ENCODE results near the gene ACTL7B.
"Not testable (repeated sequence)": the region's sequence is repeated elsewhere in the genome, so short reads cannot be mapped to it uniquely, and the experiment has no call there.

ACTL7B gene

GRCh38 chr9:108855888-108856287 lies at the start of gene ACTL7B:
ACTL7B (minus strand) TSS chr9:108855986; CDS start chr9:108855930, 56 bp downstream.
- DNase-seq = no peak
- TF ChIP-seq POLR2A (IDR thresholded peaks at IDR 0.05; ENCODE audit: low read length) = no peak
- TF ChIP-seq GATA1 (IDR thresholded peaks at IDR 0.05; ENCODE audit: low read depth, low read length) = no peak

- DNase-seq = no peak
- no peak for TF ChIP-seq POLR2A (IDR thresholded peaks at IDR 0.05; ENCODE audit: low read length)
- no peak for TF ChIP-seq GATA1 (IDR thresholded peaks at IDR 0.05; ENCODE audit: low read depth, low read length)
Observed at GRCh38 chr9:108905494-108905893, 49.7 kb upstream of the ACTL7B start.

GRCh38 chr9:108904161-108904560 lies 48.4 kb upstream of the ACTL7B start:
- no peak for DNase-seq
- no peak for TF ChIP-seq GATA1 (IDR thresholded peaks at IDR 0.05; ENCODE audit: low read depth, low read length)
- TF ChIP-seq POLR2A (IDR thresholded peaks at IDR 0.05; ENCODE audit: low read length) = no peak

- DNase-seq = peak in 1 of 2 experiments; percentile 3
- TF ChIP-seq POLR2A (IDR thresholded peaks at IDR 0.05; ENCODE audit: low read length) = no peak
- TF ChIP-seq GATA1 (IDR thresholded peaks at IDR 0.05; ENCODE audit: low read depth, low read length) = no peak
Observed at GRCh38 chr9:108903420-108904103, 47.8 kb upstream of the ACTL7B start.

DNA sequence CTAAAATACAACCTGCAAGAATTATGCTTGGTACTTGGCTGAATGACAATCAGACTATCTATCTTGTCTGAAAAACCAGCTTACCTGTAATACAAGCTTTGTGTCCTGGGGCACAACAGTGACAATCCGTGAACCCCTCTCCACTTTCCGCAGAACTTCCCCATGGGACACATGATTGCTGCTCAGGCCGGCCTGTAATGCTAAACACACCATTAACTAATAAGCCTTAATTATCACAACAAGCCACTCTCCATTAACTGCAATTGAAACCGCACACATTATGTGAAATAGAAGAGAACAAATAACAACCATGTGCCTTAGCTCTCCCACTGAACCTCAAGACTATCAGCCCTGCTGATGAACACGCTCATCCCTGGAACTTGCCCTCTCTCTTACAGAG lies 44.4 kb upstream of the ACTL7B start:
- no peak for DNase-seq
- TF ChIP-seq GATA1 (IDR thresholded peaks at IDR 0.05; ENCODE audit: low read depth, low read length) (no peak), POLR2A (IDR thresholded peaks at IDR 0.05; ENCODE audit: low read length) (no peak)

GRCh38 chr9:108899023-108899695 lies 43.4 kb upstream of the ACTL7B start:
- not testable (repeated sequence) for DNase-seq

- TF ChIP-seq POLR2A (IDR thresholded peaks at IDR 0.05; ENCODE audit: low read length) (no peak), GATA1 (IDR thresholded peaks at IDR 0.05; ENCODE audit: low read depth, low read length) (no peak)
Observed at GRCh38 chr9:108897324-108898096, 41.7 kb upstream of the ACTL7B start.

GRCh38 chr9:108894225-108894997 lies 38.6 kb upstream of the ACTL7B start:
- no peak for DNase-seq
- TF ChIP-seq POLR2A (IDR thresholded peaks at IDR 0.05; ENCODE audit: low read length) (no peak), GATA1 (IDR thresholded peaks at IDR 0.05; ENCODE audit: low read depth, low read length) (no peak)

More at GRCh38 chr9:108897324-108898096, 41.7 kb upstream of the ACTL7B start:
- DNase-seq = no peak

GRCh38 chr9:108889649-108890067 lies 33.9 kb upstream of the ACTL7B start:
- peak; percentile 42 to 64 for DNase-seq
- TF ChIP-seq POLR2A (IDR thresholded peaks at IDR 0.05; ENCODE audit: low read length) (no peak), GATA1 (IDR thresholded peaks at IDR 0.05; ENCODE audit: low read depth, low read length) (no peak)

DNA sequence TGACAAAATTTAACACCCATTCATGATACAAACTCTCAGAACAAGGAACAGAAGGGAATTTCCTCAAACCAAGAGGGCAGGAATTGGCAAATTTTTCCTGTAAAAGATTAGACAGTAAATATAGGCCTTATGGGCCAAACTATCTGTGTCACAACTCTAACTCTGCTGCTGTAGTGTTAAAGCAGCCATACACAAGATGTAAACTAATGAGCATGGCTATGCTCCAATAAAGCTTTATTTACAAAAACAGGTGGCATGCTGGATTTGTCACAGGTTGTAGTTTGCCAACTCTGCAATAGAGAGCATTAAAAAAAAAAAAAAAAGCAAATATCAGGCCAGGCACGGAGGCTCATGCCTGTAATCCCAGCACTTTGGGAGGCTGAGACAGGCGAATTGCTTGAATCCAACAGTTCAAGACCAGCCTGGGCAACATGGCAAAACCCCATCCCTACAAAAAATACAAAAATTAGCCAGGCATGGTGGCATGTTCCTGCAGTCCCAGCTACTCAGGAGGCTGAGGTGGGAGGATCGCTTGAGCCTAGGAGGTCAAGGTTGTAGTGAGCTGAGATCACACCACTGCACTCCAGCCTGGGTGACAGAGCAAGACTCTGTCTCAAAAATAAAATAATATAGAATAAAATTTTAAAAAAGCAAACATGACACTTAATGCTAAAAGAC lies 30.9 kb upstream of the ACTL7B start:
- peak in 1 of 2 experiments; percentile 26 for DNase-seq

GRCh38 chr9:108885643-108886348 lies 30.0 kb upstream of the ACTL7B start:
- peak; percentile 85 to 91 for DNase-seq
- TF ChIP-seq POLR2A (IDR thresholded peaks at IDR 0.05; ENCODE audit: low read length) (peak; percentile 43), GATA1 (IDR thresholded peaks at IDR 0.05; ENCODE audit: low read depth, low read length) (no peak)

GRCh38 chr9:108884701-108885100 lies 28.9 kb upstream of the ACTL7B start:
- DNase-seq = no peak
- no peak for TF ChIP-seq POLR2A (IDR thresholded peaks at IDR 0.05; ENCODE audit: low read length)
- no peak for TF ChIP-seq GATA1 (IDR thresholded peaks at IDR 0.05; ENCODE audit: low read depth, low read length)

DNA sequence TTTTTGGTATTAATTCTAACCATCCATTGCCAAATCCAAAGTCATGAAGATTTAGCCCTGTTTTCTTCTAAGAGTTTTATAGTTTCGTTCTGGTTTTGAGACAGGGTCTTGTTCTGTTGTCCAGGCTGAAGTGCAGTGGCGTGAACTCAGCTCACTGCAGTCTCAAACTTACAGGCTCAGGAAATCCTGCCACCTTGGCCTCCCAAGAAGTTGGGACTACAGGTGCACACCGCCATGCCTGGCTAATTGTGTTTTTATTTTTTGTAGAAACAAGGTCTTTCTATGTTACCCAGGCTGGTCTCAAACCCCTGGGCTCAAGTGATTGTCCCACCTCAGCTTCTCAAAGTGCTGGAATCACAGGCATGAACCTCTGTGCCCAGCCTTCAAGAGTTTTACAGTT lies 27.3 kb upstream of the ACTL7B start:
- no peak for TF ChIP-seq POLR2A (IDR thresholded peaks at IDR 0.05; ENCODE audit: low read length)
- TF ChIP-seq GATA1 (IDR thresholded peaks at IDR 0.05; ENCODE audit: low read depth, low read length) = no peak
- no peak for DNase-seq

All from erythroblast (primary cell).